Glutamatergic neuron (in vitro differentiated cells): ENCODE data around the gene SVBP. TPM values are rescaled to one million over a fixed set of nuclear protein-coding genes. Genes with fewer than 3 reads are reported as not detected.

Experiments
- DNase-seq: peaks from one replicate; pipeline ENCODE4 v3.0.0; 2022
- H3K27ac Mint-ChIP-seq: one replicate; pipeline ENCODE4 v1.8.0; 2020; ENCODE audit warnings: mild to moderate bottlenecking, mixed read lengths, inconsistent platforms; ENCODE audit not compliant: unreplicated experiment
- H3K27me3 Mint-ChIP-seq: one replicate; pipeline ENCODE4 v1.8.0; 2020; ENCODE audit warnings: mild to moderate bottlenecking, moderate library complexity, mixed read lengths, inconsistent platforms; ENCODE audit not compliant: unreplicated experiment
- H3K36me3 Mint-ChIP-seq: one replicate; pipeline ENCODE4 v1.8.0; 2020; ENCODE audit warnings: mild to moderate bottlenecking, mixed read lengths, inconsistent platforms; ENCODE audit not compliant: unreplicated experiment
- H3K4me1 Mint-ChIP-seq: one replicate; pipeline ENCODE4 v1.8.0; 2020; ENCODE audit warnings: mild to moderate bottlenecking, low read depth, mixed read lengths, inconsistent platforms; ENCODE audit not compliant: unreplicated experiment
- H3K4me3 Mint-ChIP-seq: one replicate; pipeline ENCODE4 v1.8.0; 2020; ENCODE audit warnings: mild to moderate bottlenecking, mixed read lengths, inconsistent platforms; ENCODE audit not compliant: unreplicated experiment
- H3K9me3 Mint-ChIP-seq: one replicate; pipeline ENCODE4 v1.8.0; 2020; ENCODE audit warnings: mild to moderate bottlenecking, moderate library complexity, mixed read lengths, inconsistent platforms; ENCODE audit not compliant: unreplicated experiment
- CTCF ChIP-seq: fragments of 200-600 bp; sonication (generic); IDR thresholded peaks from one replicate; pipeline ENCODE4 v1.5.0; 2021; ENCODE audit not compliant: partially characterized antibody, unreplicated experiment
- total RNA-seq: library from RNA; stranded (reverse); fragmentation: NEBNext Ultra II Directional; extraction: Animal tissue kit (Norgen Biotek cat#: 25700); gene quantifications from one replicate; pipeline ENCODE4 v1.2.1, GENCODE V29; 2021; ENCODE audit not compliant: unreplicated experiment

The SVBP gene
- total RNA-seq, 1 donor from 2014 or later: 100 TPM

- Mint-ChIP-seq H3K9me3 (peaks cover 5% of the 10 kb centered on the region), H3K4me3 (peak overlapping the region; percentile 12), H3K27ac (peak overlapping the region; percentile 78), H3K27me3 (peaks cover 8% of the 10 kb centered on the region), H3K36me3 (peaks cover 12% of the 10 kb centered on the region), H3K4me1 (peaks cover 19% of the 10 kb centered on the region)
- TF ChIP-seq CTCF: no peak
- DNase-seq: no peak
These were observed 58.6 kb downstream of the SVBP start for GRCh38 chr1:42758641-42759040.

GRCh38 chr1:42757892-42758275 lies 59.3 kb downstream of the SVBP start:
- Mint-ChIP-seq H3K9me3 (peaks cover 5% of the 10 kb centered on the region), H3K27ac (peak overlapping the region; percentile 99), H3K27me3 (peaks cover 8% of the 10 kb centered on the region), H3K4me1 (peaks cover 19% of the 10 kb centered on the region), H3K4me3 (peak overlapping the region; percentile 55), H3K36me3 (peaks cover 16% of the 10 kb centered on the region)
- DNase-seq: no peak
- no peak for TF ChIP-seq CTCF

Other genes starting within 250 kb of the SVBP start
- 22.6 TPM for gene PPIH, start 159.0 kb downstream of the SVBP start, total RNA-seq
- gene YBX1, start 135.0 kb downstream of the SVBP start, total RNA-seq: 531 TPM
- not detected for gene CLDN19, start 77.2 kb downstream of the SVBP start, total RNA-seq
- 86.0 TPM for gene P3H1, start 50.4 kb downstream of the SVBP start, total RNA-seq
- gene C1orf50, start 50.1 kb downstream of the SVBP start, total RNA-seq: 21.6 TPM
- gene TMEM269, start 32.4 kb downstream of the SVBP start, total RNA-seq: 0.32 TPM
- 4.9 TPM for gene ERMAP, start 275 bp downstream of the SVBP start, total RNA-seq
- gene ZNF691, start 29.2 kb upstream of the SVBP start, total RNA-seq: 9.5 TPM
- gene SLC2A1, start 141.5 kb upstream of the SVBP start, total RNA-seq: 25.0 TPM